Right ventricle myocardium inferior (tissue), 1 donor: Measurements from ENCODE around the gene TXNDC11. TPM values are rescaled to one million over a fixed set of nuclear protein-coding genes. Genes with fewer than 3 reads are reported as not detected.

Experiments used
- total RNA-seq: library from RNA; stranded (reverse); fragmentation: NEBNext Ultra II Directional; extraction: Animal tissue kit (Norgen Biotek cat#: 25700); gene quantifications from one replicate; pipeline ENCODE4 v1.2.1, GENCODE V29; 2021
- donor health status: DM: no; HTN: yes; CAD: no; lungs with severe emphysema.

The TXNDC11 gene
- total RNA-seq, 1 donor from 2014 or later: 20.3 TPM

Other genes with a start within 250 kb of the TXNDC11 start
- 78.4 TPM for gene LITAF, start 155.9 kb downstream of the TXNDC11 start, total RNA-seq
- gene SNN, start 74.4 kb downstream of the TXNDC11 start, total RNA-seq: 27.7 TPM
- gene ZC3H7A, start 54.4 kb upstream of the TXNDC11 start, total RNA-seq: 22.6 TPM
- 111 TPM for gene RSL1D1, start 108.7 kb upstream of the TXNDC11 start, total RNA-seq
- 91.4 TPM for gene GSPT1, start 173.1 kb upstream of the TXNDC11 start, total RNA-seq
- gene NPIPB2, start 199.2 kb upstream of the TXNDC11 start, total RNA-seq: 0.73 TPM
- not detected for gene TNFRSF17, start 222.4 kb upstream of the TXNDC11 start, total RNA-seq
- 11.4 TPM for gene SNX29, start 233.9 kb upstream of the TXNDC11 start, total RNA-seq